ENCODE measurements around the gene TARDBP.
"Not testable (repeated sequence)": the region's sequence is repeated elsewhere in the genome, so short reads cannot be mapped to it uniquely, and the experiment has no call there.

The TARDBP gene

DNA sequence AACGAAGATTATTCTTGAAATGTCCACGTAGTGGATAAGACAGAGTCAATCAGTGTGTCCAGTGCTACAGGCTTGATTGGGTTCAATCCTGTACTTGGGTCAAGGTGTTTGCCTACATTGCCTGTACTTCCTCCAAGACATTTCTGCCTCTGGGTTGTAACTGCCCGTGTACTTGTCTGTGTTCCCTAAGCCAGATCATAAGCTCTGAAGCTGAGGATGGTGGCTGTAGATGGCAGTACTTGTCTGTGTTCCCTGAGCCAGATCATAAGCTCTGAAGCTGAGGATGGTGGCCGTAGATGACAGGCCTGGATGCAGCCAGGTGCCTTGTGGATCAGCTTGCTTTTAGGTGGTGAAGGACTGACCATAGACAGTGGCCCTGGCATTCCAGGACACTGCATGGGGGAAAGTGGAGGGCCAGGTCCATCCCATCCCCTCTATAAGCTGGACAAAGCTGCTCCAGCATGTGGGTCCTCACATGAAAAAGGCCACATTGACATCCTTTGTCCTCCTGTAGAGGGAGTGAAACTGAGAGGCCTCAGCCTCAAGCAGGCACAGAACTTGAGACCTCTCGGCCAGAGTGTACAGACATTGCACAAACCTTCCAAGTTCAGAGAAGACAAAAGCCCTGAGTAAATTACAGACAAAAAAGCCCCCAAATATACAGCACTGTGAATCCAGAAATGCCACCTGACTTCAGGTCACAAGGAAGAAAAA, 49.4 kb downstream of the TARDBP start:
- DNase-seq: no peak

DNA sequence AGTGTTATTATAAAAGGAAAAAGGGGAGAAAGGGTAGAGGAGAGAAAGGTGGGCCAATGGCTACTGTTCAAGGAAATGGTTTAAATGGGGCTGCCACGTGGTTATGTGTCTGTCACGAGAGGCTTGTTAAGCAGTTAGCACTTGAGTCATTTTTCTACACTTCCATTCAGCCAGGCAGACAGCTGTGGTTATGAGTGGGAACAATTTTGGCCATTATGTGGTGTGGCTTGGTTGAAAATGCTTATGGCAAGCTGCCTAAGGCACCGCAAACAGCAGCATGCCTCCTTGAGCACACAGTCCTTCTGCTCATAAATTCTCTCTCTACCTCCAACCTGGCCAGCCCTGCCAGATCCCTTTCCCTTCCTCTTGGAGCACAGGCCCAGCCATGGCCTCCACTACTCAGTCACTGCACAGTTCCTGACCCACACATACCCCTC, 50.5 kb downstream of the TARDBP start:
- DNase-seq: no peak

DNA sequence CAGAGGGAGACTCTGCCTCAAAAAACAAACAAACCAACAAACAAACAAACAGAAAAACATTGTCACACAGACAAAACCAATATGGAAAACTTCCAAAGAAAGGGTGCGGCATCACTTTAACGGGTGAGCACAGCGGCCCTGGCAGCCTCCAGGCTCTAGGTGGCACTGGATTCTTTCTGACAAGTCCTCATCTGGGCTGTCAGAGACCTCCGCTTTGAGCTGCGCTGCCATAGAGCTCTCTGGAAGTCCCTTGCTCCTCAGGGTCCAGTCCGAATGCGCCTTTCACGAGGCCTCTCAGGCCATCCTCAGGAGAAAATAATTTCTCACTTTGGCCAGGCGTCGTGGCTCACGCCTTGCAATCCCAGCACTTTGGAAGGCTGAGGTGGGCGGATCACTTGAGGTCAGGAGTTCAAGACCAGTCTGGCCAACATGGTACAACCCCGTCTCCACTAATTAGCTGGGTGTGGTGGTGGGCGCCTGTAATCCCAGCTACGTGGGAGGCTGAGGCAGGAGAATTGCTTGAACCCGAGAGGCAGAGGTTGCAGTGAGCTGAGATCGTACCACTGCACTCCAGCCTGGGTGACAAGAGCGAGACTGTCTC, 51.6 kb downstream of the TARDBP start:
- not testable (repeated sequence) for DNase-seq

DNA sequence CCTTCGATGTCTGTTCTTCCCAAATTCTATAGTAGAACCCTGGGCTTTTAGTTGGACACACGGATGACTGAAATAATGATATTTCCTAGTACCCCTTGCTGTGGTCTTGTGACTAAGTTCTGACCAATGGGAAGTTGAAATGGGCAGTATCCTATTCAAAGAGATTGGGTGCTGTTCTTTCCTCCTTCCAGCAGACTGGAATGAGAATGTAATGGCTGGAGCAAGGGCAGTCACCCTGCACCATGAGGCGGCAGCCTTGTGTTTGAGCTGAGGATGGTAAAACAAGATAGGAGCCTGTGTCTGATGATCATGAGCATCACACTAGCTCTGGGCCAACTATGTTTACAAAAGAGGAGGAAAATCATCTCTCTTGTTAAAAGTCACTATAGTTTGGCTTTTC, 52.5 kb downstream of the TARDBP start:
- DNase-seq: no peak

DNA sequence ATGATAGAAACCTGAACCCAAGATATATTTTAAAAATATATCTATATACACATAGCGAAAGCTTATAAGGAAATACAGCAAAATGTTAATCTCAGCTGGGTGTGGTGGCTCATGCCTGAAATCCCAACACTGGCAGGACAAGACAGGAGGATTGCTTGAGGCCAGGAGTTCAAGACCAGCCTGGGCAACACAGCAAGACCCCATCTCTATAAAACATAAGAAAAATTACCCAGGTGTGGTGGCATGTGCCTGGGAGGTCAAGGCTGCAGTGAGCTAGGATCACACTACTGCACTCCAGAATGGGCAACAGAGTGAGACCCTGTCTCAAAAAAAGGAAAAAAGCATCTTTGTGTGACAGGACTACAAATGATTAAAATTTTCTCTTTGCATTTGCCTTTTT, 53.3 kb downstream of the TARDBP start:
- no peak for DNase-seq

DNA sequence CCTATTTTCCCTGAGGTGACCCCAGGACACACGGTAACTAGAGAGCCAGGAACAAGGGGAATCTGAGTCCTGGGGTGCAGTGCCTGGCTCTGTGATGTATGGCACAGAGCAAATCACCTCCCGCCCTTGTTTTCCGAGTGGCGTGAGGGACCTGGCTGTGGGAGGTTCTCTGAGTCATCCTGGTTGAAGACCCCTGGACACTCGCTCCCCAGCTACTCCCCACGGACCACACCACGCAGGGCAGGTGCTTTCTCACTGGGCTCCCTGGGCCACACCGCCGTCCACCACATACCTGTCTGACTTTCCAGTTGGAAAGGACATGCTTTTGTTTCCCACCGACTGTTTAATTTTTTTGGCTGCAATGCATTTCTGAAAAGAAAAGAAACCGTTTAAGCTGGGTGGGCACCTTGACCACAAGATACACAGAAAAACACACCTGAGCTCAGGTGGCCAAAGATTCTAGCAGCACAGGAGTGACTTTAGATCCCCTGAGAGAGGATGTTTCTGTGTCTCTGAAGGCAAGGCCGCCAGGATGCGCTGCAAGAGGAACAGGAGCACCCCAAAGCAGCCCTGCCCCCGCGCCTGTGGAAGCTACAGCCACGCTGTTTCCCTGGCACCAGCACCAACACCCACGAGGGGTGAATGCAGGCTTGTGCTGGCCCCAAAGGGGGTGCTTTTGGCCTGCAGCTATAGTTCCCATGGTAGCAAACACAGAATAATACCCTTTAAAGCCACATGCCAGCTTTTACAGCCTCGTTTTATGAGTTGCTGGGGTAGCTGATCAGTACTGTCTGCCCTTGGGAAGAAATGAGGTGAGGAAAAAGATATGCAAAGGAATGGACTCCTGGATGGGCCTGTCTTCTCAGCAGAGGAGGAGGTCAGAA, 55.5 kb downstream of the TARDBP start:
- no peak for DNase-seq

DNA sequence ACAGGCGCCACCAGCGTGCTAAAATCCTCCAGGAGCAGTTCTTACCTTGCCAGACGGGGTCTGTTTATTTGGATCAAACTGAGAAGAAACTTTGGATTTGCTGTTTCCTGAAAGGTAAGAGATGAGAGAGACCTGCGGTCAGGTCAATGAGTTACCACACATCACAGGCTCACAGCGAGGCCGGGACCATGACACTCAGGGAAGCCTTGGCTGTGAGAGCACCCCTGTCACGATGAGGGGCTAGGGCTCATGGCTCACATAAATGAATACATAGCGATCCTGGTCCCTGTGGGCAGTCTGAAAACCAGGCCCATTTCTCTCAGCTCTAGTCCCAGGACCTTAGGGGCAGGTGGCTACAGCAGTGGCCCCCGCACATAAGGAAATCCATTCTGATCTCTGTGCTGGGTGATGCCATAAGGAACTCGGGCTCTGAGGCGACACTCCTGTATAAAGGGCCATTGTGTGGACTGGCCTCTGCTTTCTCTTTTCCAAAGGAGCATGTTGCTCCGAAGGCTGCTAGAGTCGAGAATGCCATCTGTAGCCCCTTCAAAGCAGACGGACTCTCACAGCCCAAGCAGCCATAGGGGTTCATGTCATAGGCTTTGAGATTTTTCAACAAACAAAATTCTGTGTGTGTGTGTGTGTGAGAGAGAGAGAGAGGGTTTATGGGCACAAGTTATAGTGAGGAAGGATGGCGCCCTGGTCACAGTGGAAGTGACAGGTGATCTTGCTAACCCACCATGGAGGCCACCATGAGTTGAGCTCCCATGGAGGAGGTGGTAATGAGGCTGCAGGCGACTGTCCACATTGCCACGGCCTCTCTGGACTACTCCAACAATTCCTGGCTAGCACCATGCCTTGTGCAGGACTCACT, 56.4 kb downstream of the TARDBP start:
- DNase-seq: no peak

DNA sequence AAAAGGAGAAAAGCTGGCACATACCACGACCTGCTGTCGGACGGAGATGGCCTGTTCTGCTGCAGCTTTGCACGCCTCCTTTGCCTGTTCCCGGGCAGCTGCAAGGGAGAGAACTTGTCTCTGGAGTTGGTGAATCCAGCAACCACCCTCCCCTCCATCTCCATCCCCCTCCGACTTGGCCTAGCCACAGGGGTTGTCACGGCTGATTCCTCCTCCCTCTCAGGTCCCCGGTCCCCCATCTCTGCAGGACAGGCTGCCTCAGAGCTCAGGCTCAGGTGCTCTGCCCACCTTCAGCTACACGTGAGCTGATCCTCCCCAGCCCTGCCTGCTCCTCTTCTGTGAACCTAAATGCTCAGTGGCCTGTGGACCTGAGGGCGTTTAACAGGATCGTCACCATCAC, 58.4 kb downstream of the TARDBP start:
- DNase-seq: no peak

DNA sequence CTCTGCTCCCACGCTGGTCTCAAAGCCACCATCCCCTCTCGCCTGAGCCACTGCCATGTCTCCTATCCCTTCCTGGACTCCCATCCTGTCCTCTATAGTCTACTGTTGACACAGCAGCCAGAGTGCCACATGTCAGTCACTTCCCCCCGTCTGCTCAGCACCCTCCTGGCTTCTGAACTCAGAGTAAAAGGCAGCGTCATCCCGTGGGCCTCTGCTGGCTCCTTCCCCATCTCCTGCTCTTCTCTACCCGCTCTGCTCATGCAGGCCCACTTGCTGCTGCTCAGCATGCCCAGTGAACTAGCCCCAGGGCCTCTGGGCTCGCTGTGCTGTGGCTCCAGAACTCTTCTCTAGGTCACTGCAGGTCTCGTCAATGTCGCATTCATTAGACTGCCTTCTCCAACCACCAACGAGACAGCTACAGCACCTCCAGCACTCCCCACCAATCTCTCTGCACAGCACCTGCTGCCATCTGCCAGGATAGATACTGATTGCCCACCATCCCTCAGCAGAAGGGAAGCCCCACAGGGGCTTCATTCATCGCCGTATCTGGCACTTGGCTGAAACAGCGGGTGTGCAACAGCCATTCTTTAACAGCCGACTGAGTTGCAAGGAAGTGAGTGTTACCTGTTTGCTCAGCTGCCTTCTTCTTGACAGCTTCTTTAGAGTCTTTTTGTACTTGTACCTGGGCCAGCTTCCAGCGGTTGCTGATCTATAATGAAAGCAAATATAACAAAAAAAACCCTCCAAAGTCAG, 59.2 kb downstream of the TARDBP start:
- DNase-seq: peak; percentile 39

DNA sequence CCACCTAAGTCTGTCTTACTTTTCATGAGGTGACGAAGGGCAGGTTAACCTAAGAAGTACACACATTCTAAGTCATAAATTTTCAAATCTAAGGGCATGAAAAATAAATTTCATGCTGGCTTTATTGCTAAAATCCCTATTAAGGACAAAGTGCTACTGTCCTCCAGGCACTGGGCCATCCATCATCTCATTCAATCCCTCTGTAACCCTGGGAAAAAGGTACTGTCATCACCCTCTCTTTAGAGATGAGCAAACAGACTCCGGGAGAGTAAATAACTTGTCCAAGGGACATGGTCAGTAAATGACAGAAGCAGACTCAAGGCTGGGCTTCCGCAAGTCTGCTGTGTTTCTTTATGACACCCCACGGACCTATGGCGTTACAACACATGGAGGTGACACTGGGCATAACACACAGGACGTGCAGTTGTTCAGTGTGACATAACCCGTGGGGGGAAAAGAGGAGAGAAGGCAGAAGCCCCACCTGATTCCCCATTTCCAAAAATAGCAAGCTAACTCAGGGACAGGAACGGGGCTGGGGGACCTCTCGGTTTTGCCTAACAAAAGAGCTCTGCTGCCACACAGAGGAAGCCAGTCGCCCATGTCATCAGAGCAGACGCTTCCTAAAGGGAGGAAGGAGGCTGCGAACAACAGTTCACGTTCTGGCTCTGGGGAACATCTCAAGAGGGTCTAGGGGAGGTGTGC, 59.9 kb downstream of the TARDBP start:
- DNase-seq: peak; percentile 28

DNA sequence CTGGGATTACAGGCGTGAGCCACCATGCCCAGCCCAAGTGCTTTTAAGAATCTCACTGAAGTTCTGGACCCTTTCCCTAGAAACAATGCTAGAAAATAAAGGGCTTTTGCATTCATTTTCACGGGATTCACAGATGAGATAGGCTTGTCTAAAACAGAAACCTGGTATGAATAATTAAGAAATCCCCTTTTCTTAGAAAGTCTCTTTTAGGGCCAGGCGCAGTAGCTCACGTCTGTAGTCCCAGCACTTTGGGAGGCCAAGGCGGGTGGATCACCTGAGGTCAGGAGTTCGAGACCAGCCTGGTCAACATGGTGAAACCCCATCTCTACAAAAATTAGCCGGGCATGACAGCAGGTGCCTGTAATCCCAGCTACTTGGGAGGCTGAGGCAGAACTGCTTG, 60.9 kb downstream of the TARDBP start:
- not testable (repeated sequence) for DNase-seq

Data from NCI-H1694 (cell line).